OCI-LY7 (cell line): ENCODE measurements around the gene UGT1A6. TPM values are rescaled to one million over a fixed set of nuclear protein-coding genes. Genes with fewer than 3 reads are reported as not detected.

ENCODE experiments used
- BruUV-seq: library from RNA; stranded (reverse); fragments of 400-500 nt; replicated peaks from 2 replicates; lab custom pipeline; 2021; lab: Mats Ljungman, UMichigan
- CTCF ChIA-PET: fragments of 300-600 bp; sonication (Branson Sonifier 250); formaldehyde crosslinking; loops from one replicate; lab custom pipeline; 2022; ENCODE audit warnings: antibody characterized with exemption; ENCODE audit not compliant: unreplicated experiment; lab: Charles Lee
- POLR2A ChIA-PET: fragments of 300-600 bp; sonication (Branson Sonifier 250); formaldehyde crosslinking; loops from one replicate; lab custom pipeline; 2022; ENCODE audit warnings: antibody characterized with exemption; lab: Charles Lee
- DNase-seq: peaks from one replicate; pipeline ENCODE4 v3.0.0-alpha.2; 2015; ENCODE audit warnings: low spot score
- H2AFZ ChIP-seq: fragments of 200-600 bp; sonication (generic), shearing (Covaris generic); 2 replicates; pipeline ENCODE4 v1.6.1; 2014; ENCODE audit warnings: mild to moderate bottlenecking, antibody characterized with exemption, low read length, moderate library complexity
- H3K27ac ChIP-seq: fragments of 200-600 bp; sonication (generic); 2 replicates; pipeline ENCODE4 v1.5.1; 2014; ENCODE audit warnings: mixed run types, low read depth, mild to moderate bottlenecking, moderate library complexity, low read length, inconsistent platforms; ENCODE audit not compliant: poor library complexity, severe bottlenecking
- H3K36me3 ChIP-seq: fragments of 200-600 bp; sonication (generic); 2 replicates; pipeline ENCODE4 v1.6.1; 2014; ENCODE audit warnings: mild to moderate bottlenecking, antibody characterized with exemption, low read length, moderate library complexity, mixed read lengths; ENCODE audit not compliant: insufficient read depth
- H3K4me1 ChIP-seq: fragments of 200-600 bp; sonication (generic); 2 replicates; pipeline ENCODE4 v1.5.1; 2014; ENCODE audit warnings: mild to moderate bottlenecking, low read length; ENCODE audit not compliant: insufficient read depth, poor library complexity, severe bottlenecking
- H3K4me2 ChIP-seq: fragments of 200-600 bp; sonication (generic); 2 replicates; pipeline ENCODE4 v1.6.1; 2014; ENCODE audit warnings: mild to moderate bottlenecking, low read length
- H3K4me3 ChIP-seq: fragments of 200-600 bp; sonication (generic); 2 replicates; pipeline ENCODE4 v1.5.1; 2014; ENCODE audit warnings: mild to moderate bottlenecking, low read depth, low read length; ENCODE audit not compliant: poor library complexity, severe bottlenecking
- H3K79me2 ChIP-seq: fragments of 200-600 bp; sonication (generic); 2 replicates; pipeline ENCODE4 v1.6.1; 2016; ENCODE audit warnings: low read depth, mild to moderate bottlenecking, low read length, moderate library complexity, mixed read lengths; ENCODE audit not compliant: insufficient read depth
- H3K9me2 ChIP-seq: fragments of 200-600 bp; sonication (generic); 2 replicates; pipeline ENCODE4 v1.6.1; 2016; ENCODE audit warnings: mild to moderate bottlenecking, low read length, mixed read lengths; ENCODE audit not compliant: insufficient read depth
- H3K9me3 ChIP-seq: fragments of 200-600 bp; sonication (generic); 2 replicates; pipeline ENCODE4 v1.6.1; 2014; ENCODE audit warnings: mild to moderate bottlenecking, mixed run types, low read length, mixed read lengths
- H4K20me1 ChIP-seq: fragments of 200-600 bp; sonication (generic); 2 replicates; pipeline ENCODE4 v1.6.1; 2014; ENCODE audit warnings: mild to moderate bottlenecking, antibody characterized with exemption, low read length, moderate library complexity, mixed read lengths; ENCODE audit not compliant: insufficient read depth
- CTCF ChIP-seq: fragments of 200-600 bp; sonication (generic); conservative IDR thresholded peaks from 2 replicates; pipeline ENCODE4 v1.5.1; 2014; ENCODE audit warnings: mild to moderate bottlenecking, antibody characterized with exemption, low read length, moderate library complexity, mixed read lengths
- EZH2phosphoT487 ChIP-seq: fragments of 200-600 bp; sonication (generic); IDR thresholded peaks from 2 replicates; pipeline ENCODE4 v1.6.1; 2018; ENCODE audit warnings: low read depth, borderline replicate concordance, mild to moderate bottlenecking, mixed run types, antibody characterized with exemption, low read length, moderate library complexity, mixed read lengths
- intact Hi-C: fragments of 100-400 bp; cut with micrococcal nuclease; formaldehyde crosslinking; loops from one replicate; pipeline ENCODE4 v1.10.0; 2022; ENCODE audit not compliant: unreplicated experiment
- total RNA-seq, 2 experiments: library from RNA; depleted of rRNA in 1 of 2; stranded (reverse); fragments of >200 nt in 1 of 2; shearing (Covaris generic) in 1 of 2; gene quantifications; 2 replicates each; pipeline ENCODE4 v1.2.3, GENCODE V29; 2014 to 2022

The UGT1A6 gene
- total RNA-seq, 2 experiments from 2014 or later = not detected

DNA sequence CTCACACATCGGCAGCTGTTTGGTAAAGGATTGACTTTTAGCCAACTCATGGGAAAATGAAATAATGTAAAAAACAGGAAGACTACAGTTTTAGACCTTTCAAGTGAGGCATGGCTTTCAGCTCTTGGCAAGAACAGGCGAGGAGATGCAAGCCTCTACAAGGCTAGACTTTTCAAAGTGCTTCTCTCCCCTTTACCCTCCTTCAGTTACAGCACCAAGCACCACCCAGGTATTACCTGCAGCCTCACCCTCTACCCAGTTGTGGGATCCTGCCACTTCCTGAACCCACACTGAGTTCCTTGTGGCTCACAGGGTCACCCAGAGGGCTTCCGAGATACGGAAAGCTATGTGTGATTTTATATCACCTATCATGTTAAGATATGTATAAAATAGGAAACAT is 41.7 kb upstream of the UGT1A6 start:
- no peak for TF ChIP-seq EZH2phosphoT487
- no peak for TF ChIP-seq CTCF
- POLR2A ChIA-PET = no interaction called here
- Histone ChIP-seq H3K79me2 (no peaks in the 10 kb centered on the region), H3K4me2 (no peak overlapping the region), H3K36me3 (no peaks in the 10 kb centered on the region), H4K20me1 (no peaks in the 10 kb centered on the region), H3K4me1 (no peaks in the 10 kb centered on the region), H3K9me3 (peaks cover 10% of the 10 kb centered on the region; the same call in 1 of the 2 replicates), H2AFZ (no peak overlapping the region), H3K27ac (no peak overlapping the region), H3K4me3 (no peak overlapping the region), H3K9me2 (no peaks in the 10 kb centered on the region)
- intact Hi-C loops = no loop called here
- BruUV-seq = no TSS peak
- CTCF ChIA-PET = no interaction called here
- no peak for DNase-seq

DNA sequence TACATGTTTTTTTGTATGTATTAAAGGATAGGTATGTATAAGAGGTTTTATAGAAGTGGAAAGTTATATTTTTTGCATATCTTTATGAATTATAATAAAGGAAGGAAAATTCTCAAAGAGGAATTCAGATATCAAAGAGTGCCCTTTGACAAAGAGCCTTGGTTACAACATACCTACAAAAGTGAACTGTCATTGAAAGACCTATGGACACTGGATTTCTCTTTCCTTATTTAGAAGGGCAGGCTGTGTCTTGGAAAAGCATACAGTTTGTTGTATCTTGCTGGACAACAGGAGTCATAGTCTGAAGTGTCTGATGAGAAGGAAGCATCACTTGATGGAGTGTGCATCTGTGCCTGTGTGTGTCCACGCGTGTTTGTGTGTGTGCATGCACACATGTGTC is 41.3 kb upstream of the UGT1A6 start:
- no peaks in the 10 kb centered on the region for H3K9me2 ChIP-seq
- ChIA-PET CTCF (no interaction called here), POLR2A (no interaction called here)
- H3K4me1 ChIP-seq = no peaks in the 10 kb centered on the region
- intact Hi-C loops = no loop called here
- no TSS peak for BruUV-seq
- H4K20me1 ChIP-seq = no peaks in the 10 kb centered on the region
- no peak overlapping the region for H3K4me2 ChIP-seq
- H3K79me2 ChIP-seq = no peaks in the 10 kb centered on the region
- H3K4me3 ChIP-seq = no peak overlapping the region
- no peak for DNase-seq
- H3K9me3 ChIP-seq = peaks cover 10% of the 10 kb centered on the region; the same call in 1 of the 2 replicates
- no peak overlapping the region for H3K27ac ChIP-seq
- H2AFZ ChIP-seq = no peak overlapping the region
- no peaks in the 10 kb centered on the region for H3K36me3 ChIP-seq
- TF ChIP-seq CTCF (no peak), EZH2phosphoT487 (no peak)

- ChIA-PET POLR2A (interaction anchor here (0.8 kb wide), 1 partner anchor 126 kb away, joined by 4 read pairs; no protein-coding TSS in a partner anchor), CTCF (no interaction called here)
- Histone ChIP-seq H3K9me2 (no peaks in the 10 kb centered on the region), H3K36me3 (no peaks in the 10 kb centered on the region), H3K4me2 (no peak overlapping the region), H3K4me3 (no peak overlapping the region), H3K9me3 (no peaks in the 10 kb centered on the region), H3K4me1 (no peaks in the 10 kb centered on the region), H2AFZ (no peak overlapping the region), H3K27ac (no peak overlapping the region), H3K79me2 (no peaks in the 10 kb centered on the region), H4K20me1 (no peaks in the 10 kb centered on the region)
- intact Hi-C loops = no loop called here
- no peak for DNase-seq
- TF ChIP-seq CTCF = no peak
- no TSS peak for BruUV-seq
These were observed 38.2 kb upstream of the UGT1A6 start for GRCh38 chr2:233654501-233654900.
